Measurements from ENCODE around the gene CCDC3. TPM values are rescaled to one million over a fixed set of nuclear protein-coding genes. Genes with fewer than 3 reads are reported as not detected.

Gene CCDC3
- total RNA-seq, 1 donor = 0.43 TPM

- no peak overlapping the region for H3K4me3 ChIP-seq (ENCODE audit: low read depth, low read length)
- TF ChIP-seq, protein P1, sequence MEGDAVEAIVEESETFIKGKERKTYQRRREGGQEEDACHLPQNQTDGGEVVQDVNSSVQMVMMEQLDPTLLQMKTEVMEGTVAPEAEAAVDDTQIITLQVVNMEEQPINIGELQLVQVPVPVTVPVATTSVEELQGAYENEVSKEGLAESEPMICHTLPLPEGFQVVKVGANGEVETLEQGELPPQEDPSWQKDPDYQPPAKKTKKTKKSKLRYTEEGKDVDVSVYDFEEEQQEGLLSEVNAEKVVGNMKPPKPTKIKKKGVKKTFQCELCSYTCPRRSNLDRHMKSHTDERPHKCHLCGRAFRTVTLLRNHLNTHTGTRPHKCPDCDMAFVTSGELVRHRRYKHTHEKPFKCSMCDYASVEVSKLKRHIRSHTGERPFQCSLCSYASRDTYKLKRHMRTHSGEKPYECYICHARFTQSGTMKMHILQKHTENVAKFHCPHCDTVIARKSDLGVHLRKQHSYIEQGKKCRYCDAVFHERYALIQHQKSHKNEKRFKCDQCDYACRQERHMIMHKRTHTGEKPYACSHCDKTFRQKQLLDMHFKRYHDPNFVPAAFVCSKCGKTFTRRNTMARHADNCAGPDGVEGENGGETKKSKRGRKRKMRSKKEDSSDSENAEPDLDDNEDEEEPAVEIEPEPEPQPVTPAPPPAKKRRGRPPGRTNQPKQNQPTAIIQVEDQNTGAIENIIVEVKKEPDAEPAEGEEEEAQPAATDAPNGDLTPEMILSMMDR (IDR thresholded peaks at IDR 0.05; ENCODE audit: insufficient read depth, low read depth, low read length) = no peak
- DNase-seq (ENCODE audit: low read depth) = no peak
Measured at GRCh38 chr10:12914111-12914510, 87.4 kb downstream of the CCDC3 start.

DNA sequence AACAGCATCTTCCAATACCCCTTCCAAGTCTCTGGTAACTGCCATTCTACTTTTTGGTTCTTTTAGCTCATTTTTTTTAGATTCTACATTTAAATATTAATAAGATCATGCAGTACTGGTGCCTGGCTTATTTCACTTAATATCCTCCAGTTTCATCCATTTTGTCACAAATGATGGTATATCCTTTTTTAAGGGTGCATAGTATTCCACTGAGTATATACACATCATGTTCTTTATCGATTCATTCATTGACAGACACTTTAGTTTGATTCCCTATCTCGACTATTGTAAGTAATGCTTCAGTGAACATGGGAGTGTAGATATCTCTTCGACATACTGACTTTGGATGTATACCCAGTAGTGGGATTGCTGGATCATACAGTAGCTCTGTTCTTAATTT, 89.7 kb downstream of the CCDC3 start:
- DNase-seq (ENCODE audit: low read depth) = no peak
- TF ChIP-seq, protein P1 (IDR thresholded peaks at IDR 0.05; ENCODE audit: insufficient read depth, low read depth, low read length) = no peak
- no peak overlapping the region for H3K4me3 ChIP-seq (ENCODE audit: low read depth, low read length)

DNA sequence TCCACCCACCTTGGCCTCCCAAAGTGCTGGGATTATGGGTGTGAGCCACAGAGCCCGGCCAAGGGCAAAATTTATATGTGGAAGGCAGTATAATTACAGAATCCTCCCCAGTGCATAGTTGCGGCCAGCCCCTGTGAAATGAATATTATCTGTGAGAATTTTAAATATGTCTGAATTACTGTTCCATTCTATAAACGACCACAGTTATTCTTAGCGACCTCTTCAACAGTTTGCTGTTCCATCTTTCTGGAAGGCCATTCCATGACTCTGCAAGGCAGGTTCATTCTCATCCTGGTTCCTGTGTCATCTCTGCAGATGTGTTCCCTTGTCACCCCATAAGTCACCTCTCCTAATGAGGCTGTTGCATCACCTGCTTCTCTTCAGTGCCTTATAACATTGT, 90.7 kb downstream of the CCDC3 start:
- no peak for DNase-seq (ENCODE audit: low read depth)
- no peak overlapping the region for H3K4me3 ChIP-seq (ENCODE audit: low read depth, low read length)
- TF ChIP-seq, protein P1 (IDR thresholded peaks at IDR 0.05; ENCODE audit: insufficient read depth, low read depth, low read length) = no peak

DNA sequence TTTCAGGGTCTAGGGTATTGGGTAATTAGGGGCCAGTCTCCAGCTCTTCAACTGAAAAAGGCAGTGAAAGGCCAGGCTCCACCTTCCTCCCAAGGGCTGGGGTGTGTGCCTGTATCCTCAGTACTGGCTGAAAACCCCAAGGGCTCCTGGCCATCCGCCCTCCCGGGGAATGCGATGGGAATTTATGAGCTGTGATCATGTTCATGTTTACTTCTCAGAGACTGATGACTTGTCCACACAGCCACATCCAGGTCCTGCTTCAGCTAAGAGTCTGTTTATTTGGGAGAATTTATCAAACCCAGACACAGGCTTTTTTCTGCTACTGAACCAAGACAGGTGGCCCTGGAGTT, 91.7 kb downstream of the CCDC3 start:
- TF ChIP-seq, protein P1 (IDR thresholded peaks at IDR 0.05; ENCODE audit: insufficient read depth, low read depth, low read length) = no peak
- DNase-seq (ENCODE audit: low read depth) = peak; percentile 79
- no peak overlapping the region for H3K4me3 ChIP-seq (ENCODE audit: low read depth, low read length)

GRCh38 chr10:12909182-12909835, 92.2 kb downstream of the CCDC3 start:
- DNase-seq (ENCODE audit: low read depth) = no peak

DNA sequence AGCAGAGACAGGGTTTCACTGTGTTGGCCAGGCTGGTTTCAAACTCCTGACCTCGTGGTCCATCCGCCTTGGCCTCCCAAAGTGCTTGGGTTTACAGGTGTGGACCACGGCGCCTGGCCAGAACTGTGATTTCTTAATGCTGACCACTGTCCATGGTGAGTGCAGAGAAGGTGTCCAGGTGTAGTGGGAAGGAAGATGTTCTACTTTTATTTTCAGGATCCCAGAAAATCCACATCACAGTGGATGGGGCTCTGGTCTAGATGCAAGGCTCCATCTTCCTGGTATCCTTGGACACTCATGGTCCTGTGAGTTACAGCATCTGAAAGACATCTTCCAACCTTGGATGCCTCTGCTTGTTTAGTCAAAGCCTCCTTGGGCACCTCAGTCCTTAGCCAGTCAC, 92.7 kb downstream of the CCDC3 start:
- TF ChIP-seq, protein P1 (IDR thresholded peaks at IDR 0.05; ENCODE audit: insufficient read depth, low read depth, low read length) = no peak
- DNase-seq (ENCODE audit: low read depth) = no peak
- H3K4me3 ChIP-seq (ENCODE audit: low read depth, low read length) = no peak overlapping the region

More at GRCh38 chr10:12909182-12909835, 92.2 kb downstream of the CCDC3 start:
- TF ChIP-seq, protein P1 (IDR thresholded peaks at IDR 0.05; ENCODE audit: insufficient read depth, low read depth, low read length) = no peak
- no peak overlapping the region for H3K4me3 ChIP-seq (ENCODE audit: low read depth, low read length)

DNA sequence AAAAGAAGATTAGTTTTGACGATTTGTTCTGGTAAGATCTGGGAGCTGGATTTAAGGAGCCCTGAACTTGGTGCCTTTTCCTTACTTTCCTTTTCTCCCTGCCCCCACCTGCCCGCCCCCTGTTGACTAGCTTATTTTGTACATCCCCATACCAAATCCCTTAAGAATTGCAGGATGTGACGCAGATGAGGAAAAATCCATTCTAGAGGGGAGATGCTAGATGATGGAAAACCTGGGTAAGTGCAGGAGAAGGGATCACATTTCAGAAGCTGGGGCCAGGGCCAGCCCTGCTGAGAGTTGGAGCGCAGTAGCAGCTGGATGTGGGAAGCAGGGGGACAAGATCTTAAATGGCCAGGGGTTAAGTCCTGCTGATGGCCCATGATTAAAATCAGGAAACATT, 93.9 kb downstream of the CCDC3 start:
- no peak overlapping the region for H3K4me3 ChIP-seq (ENCODE audit: low read depth, low read length)
- peak; percentile 26 for DNase-seq (ENCODE audit: low read depth)
- TF ChIP-seq, protein P1 (IDR thresholded peaks at IDR 0.05; ENCODE audit: insufficient read depth, low read depth, low read length) = no peak
